WTC11 (cell line): ENCODE data around the gene EXPH5. TPM values are rescaled to one million over a fixed set of nuclear protein-coding genes. Genes with fewer than 3 reads are reported as not detected.

ENCODE experiments used
- ATAC-seq: fragments of 200-7000 bp; cut with Tn5 transposase; 2 replicates; pipeline ENCODE4 v1.10.0; 2021; ENCODE audit warnings: mild to moderate bottlenecking, moderate library complexity
- CTCF ChIA-PET: fragments of 300-600 bp; sonication (Branson Sonifier 250); formaldehyde crosslinking; loops from one replicate; lab custom pipeline; 2021; ENCODE audit warnings: antibody characterized with exemption; lab: Charles Lee
- POLR2A ChIA-PET: fragments of 350-600 bp; sonication (Branson Sonifier 250); formaldehyde crosslinking; loops from one replicate; lab custom pipeline; 2021; ENCODE audit warnings: antibody characterized with exemption; lab: Charles Lee
- DNase-seq: peaks from one replicate; pipeline ENCODE4 v3.0.0; 2021; ENCODE audit warnings: low spot score
- H3K27ac Mint-ChIP-seq: 2 replicates; pipeline ENCODE4 v1.8.0; 2021; ENCODE audit warnings: mixed read lengths
- H3K27me3 Mint-ChIP-seq: 2 replicates; pipeline ENCODE4 v1.8.0; 2021; ENCODE audit warnings: low read depth, mild to moderate bottlenecking, moderate library complexity, mixed read lengths
- H3K36me3 Mint-ChIP-seq: 2 replicates; pipeline ENCODE4 v1.8.0; 2021; ENCODE audit warnings: mixed read lengths
- H3K4me1 Mint-ChIP-seq: 2 replicates; pipeline ENCODE4 v1.8.0; 2022; ENCODE audit warnings: mixed read lengths
- H3K4me3 Mint-ChIP-seq: 2 replicates; pipeline ENCODE4 v1.8.0; 2021; ENCODE audit warnings: mild to moderate bottlenecking, moderate library complexity, mixed read lengths
- H3K9me3 Mint-ChIP-seq: 2 replicates; pipeline ENCODE4 v1.8.0; 2021; ENCODE audit warnings: mixed read lengths
- ATF3 ChIP-seq: sonication (generic); formaldehyde crosslinking; conservative IDR thresholded peaks from 2 replicates; pipeline ENCODE4 v1.8.1; 2022; ENCODE audit warnings: mild to moderate bottlenecking, missing genetic modification reagents
- E2F1 ChIP-seq: sonication (generic); formaldehyde crosslinking; IDR thresholded peaks from 2 replicates; pipeline ENCODE4 v1.8.0; 2022; ENCODE audit warnings: mild to moderate bottlenecking, missing genetic modification reagents
- FOXJ3 ChIP-seq: sonication (generic); formaldehyde crosslinking; IDR thresholded peaks from 2 replicates; pipeline ENCODE4 v1.9.0; 2021; ENCODE audit warnings: missing genetic modification reagents, mild to moderate bottlenecking, borderline replicate concordance
- FOXP1 ChIP-seq: sonication (generic); formaldehyde crosslinking; IDR thresholded peaks from 2 replicates; pipeline ENCODE4 v1.8.0; 2022; ENCODE audit warnings: missing genetic modification reagents, mild to moderate bottlenecking, moderate library complexity, borderline replicate concordance
- GRHL2 ChIP-seq: fragments of 250-450 bp; sonication (Bioruptor Pico); IDR thresholded peaks from 2 replicates; pipeline ENCODE4 v1.8.0; 2022; ENCODE audit warnings: mild to moderate bottlenecking, moderate library complexity; ENCODE audit not compliant: insufficient replicate concordance, severe bottlenecking
- GTF2I ChIP-seq: fragments of 250-450 bp; sonication (Bioruptor Pico); conservative IDR thresholded peaks from 2 replicates; pipeline ENCODE4 v1.4.0; 2021; ENCODE audit warnings: mild to moderate bottlenecking
- MAX ChIP-seq: sonication (generic); formaldehyde crosslinking; IDR thresholded peaks from 2 replicates; pipeline ENCODE4 v1.8.0; 2022; ENCODE audit warnings: mild to moderate bottlenecking, missing genetic modification reagents
- NFATC4 ChIP-seq: fragments of 250-450 bp; sonication (Bioruptor Pico); IDR thresholded peaks from 2 replicates; pipeline ENCODE4 v1.9.0; 2021; ENCODE audit warnings: mild to moderate bottlenecking
- TP53 ChIP-seq: sonication (generic); formaldehyde crosslinking; IDR thresholded peaks from 2 replicates; pipeline ENCODE4 v1.8.1; 2023; ENCODE audit warnings: mild to moderate bottlenecking, missing genetic modification reagents
- ZNF532 ChIP-seq: fragments of 250-450 bp; sonication (Bioruptor Pico); IDR thresholded peaks from 2 replicates; pipeline ENCODE4 v1.9.0; 2021; ENCODE audit warnings: mild to moderate bottlenecking, borderline replicate concordance
- total RNA-seq: library from RNA; stranded (reverse); gene quantifications from 3 replicates; pipeline ENCODE4 v1.2.3, GENCODE V29; 2021
- TF ChIP-seq, protein P1 (sequence below): fragments of 250-450 bp; sonication (Bioruptor Pico); conservative IDR thresholded peaks from 2 replicates; pipeline ENCODE4 v1.9.0; 2021; ENCODE audit warnings: mild to moderate bottlenecking
- TF ChIP-seq, protein P2 (sequence below): sonication (generic); formaldehyde crosslinking; IDR thresholded peaks from 2 replicates; pipeline ENCODE4 v1.8.1; 2023; ENCODE audit warnings: mild to moderate bottlenecking, missing genetic modification reagents, moderate library complexity
- TF ChIP-seq, protein P3 (sequence below): fragments of 200-600 bp; IDR thresholded peaks from 2 replicates; pipeline ENCODE4 v1.8.0; 2022; ENCODE audit warnings: antibody characterized with exemption
- TF ChIP-seq, protein P4 (sequence below): fragments of 250-450 bp; sonication (Bioruptor Pico); IDR thresholded peaks from 2 replicates; pipeline ENCODE4 v1.9.0; 2021; ENCODE audit warnings: moderate library complexity, mild to moderate bottlenecking, inconsistent platforms, borderline replicate concordance
- TF ChIP-seq, protein P5 (sequence below): fragments of 250-450 bp; sonication (Bioruptor Pico); IDR thresholded peaks from 2 replicates; pipeline ENCODE4 v1.8.0; 2021; ENCODE audit warnings: mild to moderate bottlenecking
- TF ChIP-seq, protein P6 (sequence below): sonication (generic); formaldehyde crosslinking; IDR thresholded peaks from 2 replicates; pipeline ENCODE4 v1.8.1; 2023; ENCODE audit warnings: mild to moderate bottlenecking, moderate library complexity, missing genetic modification reagents

Gene EXPH5
- total RNA-seq, 1 experiment from 2014 or later = 11.2 TPM

DNA sequence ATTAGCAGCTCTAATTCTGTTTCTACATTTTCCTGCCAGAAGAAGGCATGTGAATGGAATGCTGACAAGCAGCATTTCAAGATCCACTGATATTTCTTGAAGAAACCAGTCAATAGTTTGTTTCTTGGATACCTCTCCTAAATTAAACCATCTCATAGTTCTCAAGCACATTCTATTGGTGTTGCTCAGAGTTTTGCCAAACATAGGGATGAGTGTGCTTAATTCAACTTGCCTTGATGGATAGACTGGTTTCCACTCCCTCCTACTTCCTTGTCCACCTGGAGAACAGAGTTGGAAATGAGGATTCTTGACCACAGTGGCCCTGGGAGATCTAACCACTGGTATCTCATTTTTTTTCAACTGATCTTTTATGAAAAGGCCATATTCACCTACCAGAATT is 41.5 kb upstream of the EXPH5 start:
- no peak for DNase-seq
- CTCF ChIA-PET = no interaction called here
- Mint-ChIP-seq H3K4me3 (no peak overlapping the region), H3K36me3 (no peaks in the 10 kb centered on the region), H3K9me3 (peaks cover 15% of the 10 kb centered on the region), H3K27me3 (no peaks in the 10 kb centered on the region; the same call in 1 of the 2 replicates), H3K27ac (no peak overlapping the region), H3K4me1 (peaks cover 9% of the 10 kb centered on the region)
- ATAC-seq = no peak
- TF ChIP-seq E2F1 (CRISPR knock-in tag) (no peak), GTF2I (no peak), TP53 (CRISPR knock-in tag) (no peak), MAX (CRISPR knock-in tag) (no peak), FOXJ3 (CRISPR knock-in tag) (no peak), FOXP1 (no peak), GRHL2 (CRISPR knock-in tag) (no peak), ATF3 (CRISPR knock-in tag) (no peak), NFATC4 (CRISPR knock-in tag) (no peak), ZNF532 (no peak)
- TF ChIP-seq, protein P1, sequence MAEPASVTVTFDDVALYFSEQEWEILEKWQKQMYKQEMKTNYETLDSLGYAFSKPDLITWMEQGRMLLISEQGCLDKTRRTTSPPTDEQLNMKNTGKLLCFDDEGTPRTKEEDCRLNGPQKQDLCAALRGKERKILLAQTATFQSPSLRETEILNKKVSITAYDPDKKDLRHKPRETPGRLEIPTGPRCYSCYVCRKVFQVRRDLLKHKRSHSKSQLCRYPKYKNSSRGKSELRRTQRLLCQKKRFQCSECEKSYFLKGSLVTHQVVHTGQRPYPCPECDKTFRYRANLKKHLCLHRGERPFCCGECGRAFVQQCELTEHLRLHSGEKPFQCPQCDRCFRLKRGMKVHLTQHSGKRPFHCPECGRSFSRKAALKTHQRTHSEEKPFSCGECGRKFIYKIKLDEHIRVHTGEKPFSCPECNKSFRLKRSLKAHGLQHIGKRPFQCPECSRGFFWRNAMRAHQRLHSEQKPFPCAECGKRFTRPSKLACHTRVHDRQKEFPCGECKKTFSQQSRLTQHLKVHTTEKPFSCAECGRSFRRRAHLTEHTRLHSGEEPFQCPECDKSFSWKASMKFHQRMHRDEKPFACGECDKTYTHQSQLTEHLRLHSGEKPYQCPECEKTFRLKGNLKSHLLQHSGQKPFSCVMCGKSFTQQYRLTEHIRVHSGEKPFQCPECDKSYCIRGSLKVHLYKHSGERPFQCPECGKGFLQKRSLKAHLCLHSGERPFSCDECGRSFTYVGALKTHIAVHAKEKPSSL = no peak
- TF ChIP-seq, protein P2, sequence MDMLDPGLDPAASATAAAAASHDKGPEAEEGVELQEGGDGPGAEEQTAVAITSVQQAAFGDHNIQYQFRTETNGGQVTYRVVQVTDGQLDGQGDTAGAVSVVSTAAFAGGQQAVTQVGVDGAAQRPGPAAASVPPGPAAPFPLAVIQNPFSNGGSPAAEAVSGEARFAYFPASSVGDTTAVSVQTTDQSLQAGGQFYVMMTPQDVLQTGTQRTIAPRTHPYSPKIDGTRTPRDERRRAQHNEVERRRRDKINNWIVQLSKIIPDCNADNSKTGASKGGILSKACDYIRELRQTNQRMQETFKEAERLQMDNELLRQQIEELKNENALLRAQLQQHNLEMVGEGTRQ = no peak
- TF ChIP-seq, protein P3, sequence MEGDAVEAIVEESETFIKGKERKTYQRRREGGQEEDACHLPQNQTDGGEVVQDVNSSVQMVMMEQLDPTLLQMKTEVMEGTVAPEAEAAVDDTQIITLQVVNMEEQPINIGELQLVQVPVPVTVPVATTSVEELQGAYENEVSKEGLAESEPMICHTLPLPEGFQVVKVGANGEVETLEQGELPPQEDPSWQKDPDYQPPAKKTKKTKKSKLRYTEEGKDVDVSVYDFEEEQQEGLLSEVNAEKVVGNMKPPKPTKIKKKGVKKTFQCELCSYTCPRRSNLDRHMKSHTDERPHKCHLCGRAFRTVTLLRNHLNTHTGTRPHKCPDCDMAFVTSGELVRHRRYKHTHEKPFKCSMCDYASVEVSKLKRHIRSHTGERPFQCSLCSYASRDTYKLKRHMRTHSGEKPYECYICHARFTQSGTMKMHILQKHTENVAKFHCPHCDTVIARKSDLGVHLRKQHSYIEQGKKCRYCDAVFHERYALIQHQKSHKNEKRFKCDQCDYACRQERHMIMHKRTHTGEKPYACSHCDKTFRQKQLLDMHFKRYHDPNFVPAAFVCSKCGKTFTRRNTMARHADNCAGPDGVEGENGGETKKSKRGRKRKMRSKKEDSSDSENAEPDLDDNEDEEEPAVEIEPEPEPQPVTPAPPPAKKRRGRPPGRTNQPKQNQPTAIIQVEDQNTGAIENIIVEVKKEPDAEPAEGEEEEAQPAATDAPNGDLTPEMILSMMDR = no peak
- TF ChIP-seq, protein P4, sequence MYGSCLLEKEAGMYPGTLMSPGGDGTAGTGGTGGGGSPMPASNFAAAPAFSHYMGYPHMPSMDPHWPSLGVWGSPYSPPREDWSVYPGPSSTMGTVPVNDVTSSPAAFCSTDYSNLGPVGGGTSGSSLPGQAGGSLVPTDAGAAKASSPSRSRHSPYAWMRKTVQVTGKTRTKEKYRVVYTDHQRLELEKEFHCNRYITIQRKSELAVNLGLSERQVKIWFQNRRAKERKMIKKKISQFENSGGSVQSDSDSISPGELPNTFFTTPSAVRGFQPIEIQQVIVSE (CRISPR knock-in tag) = no peak
- TF ChIP-seq, protein P5, sequence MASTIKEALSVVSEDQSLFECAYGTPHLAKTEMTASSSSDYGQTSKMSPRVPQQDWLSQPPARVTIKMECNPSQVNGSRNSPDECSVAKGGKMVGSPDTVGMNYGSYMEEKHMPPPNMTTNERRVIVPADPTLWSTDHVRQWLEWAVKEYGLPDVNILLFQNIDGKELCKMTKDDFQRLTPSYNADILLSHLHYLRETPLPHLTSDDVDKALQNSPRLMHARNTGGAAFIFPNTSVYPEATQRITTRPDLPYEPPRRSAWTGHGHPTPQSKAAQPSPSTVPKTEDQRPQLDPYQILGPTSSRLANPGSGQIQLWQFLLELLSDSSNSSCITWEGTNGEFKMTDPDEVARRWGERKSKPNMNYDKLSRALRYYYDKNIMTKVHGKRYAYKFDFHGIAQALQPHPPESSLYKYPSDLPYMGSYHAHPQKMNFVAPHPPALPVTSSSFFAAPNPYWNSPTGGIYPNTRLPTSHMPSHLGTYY (CRISPR knock-in tag) = no peak
- TF ChIP-seq, protein P6, sequence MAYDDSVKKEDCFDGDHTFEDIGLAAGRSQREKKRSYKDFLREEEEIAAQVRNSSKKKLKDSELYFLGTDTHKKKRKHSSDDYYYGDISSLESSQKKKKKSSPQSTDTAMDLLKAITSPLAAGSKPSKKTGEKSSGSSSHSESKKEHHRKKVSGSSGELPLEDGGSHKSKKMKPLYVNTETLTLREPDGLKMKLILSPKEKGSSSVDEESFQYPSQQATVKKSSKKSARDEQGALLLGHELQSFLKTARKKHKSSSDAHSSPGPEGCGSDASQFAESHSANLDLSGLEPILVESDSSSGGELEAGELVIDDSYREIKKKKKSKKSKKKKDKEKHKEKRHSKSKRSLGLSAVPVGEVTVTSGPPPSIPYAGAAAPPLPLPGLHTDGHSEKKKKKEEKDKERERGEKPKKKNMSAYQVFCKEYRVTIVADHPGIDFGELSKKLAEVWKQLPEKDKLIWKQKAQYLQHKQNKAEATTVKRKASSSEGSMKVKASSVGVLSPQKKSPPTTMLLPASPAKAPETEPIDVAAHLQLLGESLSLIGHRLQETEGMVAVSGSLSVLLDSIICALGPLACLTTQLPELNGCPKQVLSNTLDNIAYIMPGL (CRISPR knock-in tag) = no peak
- POLR2A ChIA-PET = no interaction called here
